ENCODE results near the gene ILDR1. TPM values are rescaled to one million over a fixed set of nuclear protein-coding genes. Genes with fewer than 3 reads are reported as not detected.

Gene ILDR1
- total and polyA plus RNA-seq, 9 donors, result 0.48 to 3.0 (median 0.80) TPM; not detected in 3

DNA sequence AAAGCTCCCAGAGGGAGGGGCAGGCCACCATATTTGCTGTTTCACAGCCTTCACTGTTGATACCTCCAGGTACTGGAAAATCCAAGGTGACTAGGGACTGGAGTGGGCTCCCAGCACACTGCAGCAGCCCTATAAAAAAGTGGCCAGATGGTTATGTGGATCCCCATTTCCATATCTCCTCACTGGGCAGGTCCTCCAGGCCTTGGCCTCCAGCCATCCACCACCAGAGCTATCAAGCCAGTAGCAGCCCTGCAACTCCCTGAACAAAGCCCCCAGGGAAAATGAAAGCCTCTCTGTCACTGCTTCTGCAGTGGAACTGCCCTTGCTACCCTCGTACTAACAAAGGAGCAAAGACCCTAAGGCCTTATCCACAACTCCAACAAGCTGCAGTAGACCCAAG lies 58.4 kb downstream of the ILDR1 start:
- H3K9me3 ChIP-seq, result no peaks in the 10 kb centered on the region
- intact Hi-C loops (cut with DNase I), result no loop called here
- H3K27ac ChIP-seq, result no peak overlapping the region
- no peaks in the 10 kb centered on the region for H3K4me1 ChIP-seq (ENCODE audit: insufficient read depth)
- H3K4me3 ChIP-seq, result no peak overlapping the region
- no peaks in the 10 kb centered on the region for H3K27me3 ChIP-seq
- TF ChIP-seq EP300 (IDR thresholded peaks at IDR 0.05) (no peak), POLR2A (IDR thresholded peaks at IDR 0.05) (no peak)
- TF ChIP-seq, protein P1, sequence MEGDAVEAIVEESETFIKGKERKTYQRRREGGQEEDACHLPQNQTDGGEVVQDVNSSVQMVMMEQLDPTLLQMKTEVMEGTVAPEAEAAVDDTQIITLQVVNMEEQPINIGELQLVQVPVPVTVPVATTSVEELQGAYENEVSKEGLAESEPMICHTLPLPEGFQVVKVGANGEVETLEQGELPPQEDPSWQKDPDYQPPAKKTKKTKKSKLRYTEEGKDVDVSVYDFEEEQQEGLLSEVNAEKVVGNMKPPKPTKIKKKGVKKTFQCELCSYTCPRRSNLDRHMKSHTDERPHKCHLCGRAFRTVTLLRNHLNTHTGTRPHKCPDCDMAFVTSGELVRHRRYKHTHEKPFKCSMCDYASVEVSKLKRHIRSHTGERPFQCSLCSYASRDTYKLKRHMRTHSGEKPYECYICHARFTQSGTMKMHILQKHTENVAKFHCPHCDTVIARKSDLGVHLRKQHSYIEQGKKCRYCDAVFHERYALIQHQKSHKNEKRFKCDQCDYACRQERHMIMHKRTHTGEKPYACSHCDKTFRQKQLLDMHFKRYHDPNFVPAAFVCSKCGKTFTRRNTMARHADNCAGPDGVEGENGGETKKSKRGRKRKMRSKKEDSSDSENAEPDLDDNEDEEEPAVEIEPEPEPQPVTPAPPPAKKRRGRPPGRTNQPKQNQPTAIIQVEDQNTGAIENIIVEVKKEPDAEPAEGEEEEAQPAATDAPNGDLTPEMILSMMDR (IDR thresholded peaks at IDR 0.05), result no peak
- 58 to 88% (median 65%) methylated on average over 1 of the region's 1 CpG for WGBS, 3 donors
- H3K36me3 ChIP-seq, result no peaks in the 10 kb centered on the region
- DNase-seq, result no peak

DNA sequence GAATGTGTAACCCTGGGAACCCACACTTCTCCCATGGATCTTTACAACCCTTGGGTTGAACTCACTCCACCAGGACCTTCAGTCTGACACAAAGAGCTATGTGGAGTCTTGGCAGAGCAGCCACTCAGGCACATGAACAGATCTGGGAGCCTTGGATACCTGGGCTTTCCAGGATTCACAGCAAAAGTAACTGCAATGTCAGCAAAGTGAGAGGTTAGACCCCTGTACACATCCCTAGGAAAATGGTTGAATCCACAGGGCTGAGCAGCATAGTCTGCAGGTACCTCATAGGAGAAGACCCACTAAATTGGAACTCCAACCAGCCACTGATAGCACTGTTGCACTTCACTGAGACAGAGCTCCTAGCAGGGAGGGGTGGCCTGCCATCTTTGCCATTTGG lies 59.6 kb downstream of the ILDR1 start:
- H3K27ac ChIP-seq, result no peak overlapping the region
- TF ChIP-seq POLR2A (IDR thresholded peaks at IDR 0.05) (no peak), EP300 (IDR thresholded peaks at IDR 0.05) (no peak)
- TF ChIP-seq, protein P1 (IDR thresholded peaks at IDR 0.05), result no peak
- no peaks in the 10 kb centered on the region for H3K36me3 ChIP-seq
- DNase-seq, result no peak
- H3K27me3 ChIP-seq, result no peaks in the 10 kb centered on the region
- no peaks in the 10 kb centered on the region for H3K9me3 ChIP-seq
- no peaks in the 10 kb centered on the region for H3K4me1 ChIP-seq (ENCODE audit: insufficient read depth)
- intact Hi-C loops (cut with DNase I), result no loop called here
- no peak overlapping the region for H3K4me3 ChIP-seq

DNA sequence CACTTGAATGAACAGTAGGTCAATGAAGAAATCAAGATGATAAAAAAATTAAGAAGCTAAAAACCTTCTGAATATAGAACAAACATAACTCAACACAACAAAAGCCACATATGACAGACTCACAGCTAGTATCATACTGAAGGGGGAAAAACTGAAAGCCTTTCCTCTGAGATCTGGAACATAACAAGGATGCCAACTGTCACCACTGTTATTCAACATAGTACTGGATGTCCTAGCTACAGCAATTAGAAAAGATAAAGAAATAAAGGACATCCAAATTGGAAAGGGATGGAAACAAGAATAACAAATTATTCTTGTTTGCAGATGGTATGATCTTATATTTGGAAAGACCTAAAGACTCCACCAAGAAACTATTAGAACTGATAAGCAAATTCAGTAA lies 60.8 kb downstream of the ILDR1 start:
- H3K36me3 ChIP-seq, result no peaks in the 10 kb centered on the region
- no peaks in the 10 kb centered on the region for H3K9me3 ChIP-seq
- intact Hi-C loops (cut with DNase I), result no loop called here
- TF ChIP-seq POLR2A (IDR thresholded peaks at IDR 0.05) (no peak), EP300 (IDR thresholded peaks at IDR 0.05) (no peak)
- TF ChIP-seq, protein P1 (IDR thresholded peaks at IDR 0.05), result no peak
- no peak overlapping the region for H3K27ac ChIP-seq
- H3K27me3 ChIP-seq, result no peaks in the 10 kb centered on the region
- H3K4me1 ChIP-seq (ENCODE audit: insufficient read depth), result no peaks in the 10 kb centered on the region
- DNase-seq, result no peak
- H3K4me3 ChIP-seq, result no peak overlapping the region

DNA sequence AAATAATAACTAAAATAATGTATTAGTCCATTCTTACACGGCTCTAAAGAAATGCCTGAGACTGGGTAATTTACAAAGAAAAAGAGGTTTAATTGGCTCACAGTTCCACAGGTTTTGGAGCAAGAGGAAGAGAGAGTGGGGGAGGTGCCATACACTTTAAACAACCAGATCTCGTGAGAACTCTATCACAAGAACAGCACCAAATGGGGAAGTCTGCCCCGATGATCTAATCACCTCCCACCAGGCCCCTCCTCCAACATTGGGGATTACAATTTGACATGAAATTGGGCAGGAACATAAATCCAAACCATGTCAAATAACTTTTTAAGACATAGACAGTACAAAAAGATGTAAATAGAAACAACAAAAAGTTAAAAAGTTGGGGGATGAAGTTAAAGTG lies 63.2 kb downstream of the ILDR1 start:
- intact Hi-C loops (cut with DNase I), result no loop called here
- 32 to 42% (median 38%) methylated on average over 3 of the region's 3 CpGs for WGBS, 3 donors
- Histone ChIP-seq H3K4me3 (no peak overlapping the region), H3K4me1 (ENCODE audit: insufficient read depth) (no peaks in the 10 kb centered on the region), H3K9me3 (no peaks in the 10 kb centered on the region), H3K27me3 (no peaks in the 10 kb centered on the region), H3K36me3 (no peaks in the 10 kb centered on the region), H3K27ac (no peak overlapping the region)
- TF ChIP-seq, protein P1 (IDR thresholded peaks at IDR 0.05), result no peak
- no peak for TF ChIP-seq POLR2A (IDR thresholded peaks at IDR 0.05)
- TF ChIP-seq EP300 (IDR thresholded peaks at IDR 0.05), result no peak
- DNase-seq, result no peak
